Ascending aorta (tissue), 2 donors: Measurements from ENCODE around the gene VPS35. TPM values are rescaled to one million over a fixed set of nuclear protein-coding genes. Genes with fewer than 3 reads are reported as not detected.
A peak's percentile ranks its signal among the peaks of the same experiment; 100 is the strongest.

Experiments
- DNase-seq, 2 donors: peaks; one replicate each; pipeline ENCODE4 v3.0.0-alpha.2; 2019; ENCODE audit warnings: low spot score in 2 of 2
- H3K27ac ChIP-seq, 2 donors: fragments of 200-600 bp; sonication (generic); one replicate each; pipeline ENCODE4 v1.5.1; 2016 to 2017; ENCODE audit warnings: mild to moderate bottlenecking in 1 of 2
- H3K27me3 ChIP-seq: fragments of 200-600 bp; sonication (generic); one replicate; pipeline ENCODE4 v1.5.1; 2017
- H3K36me3 ChIP-seq, 2 donors: fragments of 200-600 bp; sonication (generic); one replicate each; pipeline ENCODE4 v1.5.1; 2016
- H3K4me1 ChIP-seq, 2 donors: fragments of 200-600 bp; sonication (generic); one replicate each; pipeline ENCODE4 v1.5.1; 2016 to 2017; ENCODE audit warnings: mild to moderate bottlenecking in 1 of 2
- H3K4me3 ChIP-seq, 2 donors: fragments of 200-600 bp; sonication (generic); one replicate each; pipeline ENCODE4 v1.5.1; 2016 to 2017; ENCODE audit warnings: mild to moderate bottlenecking in 1 of 2
- H3K9me3 ChIP-seq, 2 donors: fragments of 200-600 bp; sonication (generic); one replicate each; pipeline ENCODE4 v1.5.1; 2016
- CTCF ChIP-seq, 3 experiments: fragments of 200-600 bp in 2 of 3; fragments of 450-650 bp in 1 of 3; sonication (generic) in 2 of 3; IDR thresholded peaks; one replicate each; pipeline ENCODE4 v1.5.1; 2016 to 2019; ENCODE audit warnings: antibody characterized with exemption in 3 of 3, mild to moderate bottlenecking in 1 of 3, moderate library complexity in 1 of 3
- intact Hi-C: fragments of 100-400 bp; cut with DNase I; formaldehyde crosslinking; loops from one replicate; pipeline ENCODE4 v1.15.1; 2023
- total RNA-seq: library from RNA; depleted of rRNA; stranded (reverse); fragments of >200 nt; gene quantifications from one replicate; pipeline ENCODE4 v1.1.0, GENCODE V29; 2016

Gene VPS35
- total RNA-seq, 1 donor from 2014 or later = 31.9 TPM

GRCh38 chr16:46728806-46729205, 39.8 kb upstream of the VPS35 start:
- Histone ChIP-seq H3K4me3 (no peak overlapping the region), H3K9me3 (no peaks in the 10 kb centered on the region), H3K36me3 (no peaks in the 10 kb centered on the region), H3K4me1 (no peaks in the 10 kb centered on the region), H3K27ac (no peak overlapping the region), H3K27me3 (no peaks in the 10 kb centered on the region)
- DNase-seq = peak in 1 of 2 donors; percentile 49
- TF ChIP-seq CTCF (IDR thresholded peaks at IDR 0.05) = no peak
- intact Hi-C loops = no loop called here

GRCh38 chr16:46727630-46728029, 38.7 kb upstream of the VPS35 start:
- Histone ChIP-seq H3K36me3 (no peaks in the 10 kb centered on the region), H3K27ac (no peak overlapping the region), H3K4me3 (no peak overlapping the region), H3K4me1 (no peaks in the 10 kb centered on the region), H3K9me3 (no peaks in the 10 kb centered on the region), H3K27me3 (no peaks in the 10 kb centered on the region)
- no peak for DNase-seq
- TF ChIP-seq CTCF (IDR thresholded peaks at IDR 0.05) = no peak
- intact Hi-C loops = no loop called here

GRCh38 chr16:46727184-46727583, 38.2 kb upstream of the VPS35 start:
- Histone ChIP-seq H3K36me3 (no peaks in the 10 kb centered on the region), H3K9me3 (no peaks in the 10 kb centered on the region), H3K4me3 (no peak overlapping the region), H3K27me3 (no peaks in the 10 kb centered on the region), H3K27ac (no peak overlapping the region), H3K4me1 (no peaks in the 10 kb centered on the region)
- intact Hi-C loops = no loop called here
- DNase-seq = peak in 1 of 2 donors; percentile 49
- TF ChIP-seq CTCF (IDR thresholded peaks at IDR 0.05) = no peak

GRCh38 chr16:46721885-46722284, 32.9 kb upstream of the VPS35 start:
- TF ChIP-seq CTCF (IDR thresholded peaks at IDR 0.05) = no peak
- Histone ChIP-seq H3K9me3 (no peaks in the 10 kb centered on the region), H3K4me1 (no peaks in the 10 kb centered on the region), H3K4me3 (no peak overlapping the region), H3K27me3 (no peaks in the 10 kb centered on the region), H3K27ac (no peak overlapping the region), H3K36me3 (no peaks in the 10 kb centered on the region)
- DNase-seq = no peak
- intact Hi-C loops = no loop called here

- Histone ChIP-seq H3K36me3 (no peaks in the 10 kb centered on the region), H3K4me3 (no peak overlapping the region), H3K27ac (no peak overlapping the region), H3K9me3 (no peaks in the 10 kb centered on the region), H3K27me3 (no peaks in the 10 kb centered on the region), H3K4me1 (no peaks in the 10 kb centered on the region)
- no peak for TF ChIP-seq CTCF (IDR thresholded peaks at IDR 0.05)
- DNase-seq = no peak
- intact Hi-C loops = no loop called here
Measured at GRCh38 chr16:46720619-46721018, 31.6 kb upstream of the VPS35 start.

GRCh38 chr16:46719528-46719927, 30.6 kb upstream of the VPS35 start:
- Histone ChIP-seq H3K4me1 (no peaks in the 10 kb centered on the region), H3K36me3 (no peaks in the 10 kb centered on the region), H3K9me3 (no peaks in the 10 kb centered on the region), H3K27ac (no peak overlapping the region), H3K4me3 (no peak overlapping the region), H3K27me3 (no peaks in the 10 kb centered on the region)
- intact Hi-C loops = no loop called here
- no peak for DNase-seq
- no peak for TF ChIP-seq CTCF (IDR thresholded peaks at IDR 0.05)
